HepG2 (cell line): ENCODE data around the gene CTDSP2. TPM values are rescaled to one million over a fixed set of nuclear protein-coding genes. Genes with fewer than 3 reads are reported as not detected.

ENCODE experiments used
- ATF1 ChIP-seq: IDR thresholded peaks from 2 replicates; pipeline ENCODE4 v1.6.1; 2016; ENCODE audit warnings: mild to moderate bottlenecking, control low read depth
- E2F5 ChIP-seq: sonication (generic); formaldehyde crosslinking; conservative IDR thresholded peaks from 2 replicates; pipeline ENCODE4 v1.4.0; 2020; ENCODE audit warnings: missing genetic modification reagents
- FOXC1 ChIP-seq: sonication (generic); formaldehyde crosslinking; IDR thresholded peaks from 2 replicates; pipeline ENCODE4 v1.8.0; 2022; ENCODE audit warnings: mild to moderate bottlenecking, missing genetic modification reagents, borderline replicate concordance
- HINFP ChIP-seq: sonication (generic); formaldehyde crosslinking; IDR thresholded peaks from 2 replicates; pipeline ENCODE4 v1.4.0; 2020; ENCODE audit warnings: low read depth, mild to moderate bottlenecking, missing genetic modification reagents
- SOX5 ChIP-seq: IDR thresholded peaks from 2 replicates; pipeline ENCODE4 v1.6.1; 2016; ENCODE audit warnings: borderline replicate concordance
- ZFP91 ChIP-seq: sonication (generic); formaldehyde crosslinking; IDR thresholded peaks from 2 replicates; pipeline ENCODE4 v1.9.0; 2022; ENCODE audit warnings: missing genetic modification reagents, mild to moderate bottlenecking, borderline replicate concordance
- ZNF674 ChIP-seq: sonication (generic); formaldehyde crosslinking; IDR thresholded peaks from 2 replicates; pipeline ENCODE4 v1.5.0; 2020; ENCODE audit warnings: low read depth, mild to moderate bottlenecking, missing genetic modification reagents
- polyA plus RNA-seq, 8 experiments: library from polyadenylated mRNA; depleted of rRNA in 3 of 8; stranded (reverse) in 7 of 8; unstranded in 1 of 8; fragments of >200 nt; fragmentation: Illumina TruSeq in 4 of 8; extraction: Trizol in 4 of 8; gene quantifications; 2 replicates each; pipeline versions ENCODE4 v1.2.1 to v1.2.3, GENCODE V29; 2011 to 2016; ENCODE audit warnings: low read depth in 4 of 8, missing spikeins in 1 of 8, mixed read lengths in 1 of 8; ENCODE audit not compliant: insufficient read depth in 1 of 8
- total RNA-seq, 5 experiments: library from RNA; depleted of rRNA; stranded (reverse); fragments of >200 nt; fragmentation: Illumina TruSeq; extraction: Trizol; gene quantifications; 2 replicates each; pipeline ENCODE4 v1.2.3, GENCODE V29; 2016; ENCODE audit warnings: low read depth in 1 of 5
- TF ChIP-seq, protein P1 (sequence below), 2 experiments: sonication (generic) in 1 of 2; formaldehyde crosslinking in 1 of 2; IDR thresholded peaks; 2 replicates each; pipeline versions ENCODE4 v1.6.1 to v1.9.0; 2014 to 2022; ENCODE audit warnings: antibody characterized with exemption in 1 of 2, borderline replicate concordance in 1 of 2, inconsistent platforms in 1 of 2, low read depth in 1 of 2, missing genetic modification reagents in 1 of 2

CTDSP2 gene
- total and polyA plus RNA-seq, 2 of the 13 experiments (the other 11 are each of a cell fraction or from before 2014, with no cell fraction given), result 38.1 to 82.5 TPM

- TF ChIP-seq, protein P1, sequence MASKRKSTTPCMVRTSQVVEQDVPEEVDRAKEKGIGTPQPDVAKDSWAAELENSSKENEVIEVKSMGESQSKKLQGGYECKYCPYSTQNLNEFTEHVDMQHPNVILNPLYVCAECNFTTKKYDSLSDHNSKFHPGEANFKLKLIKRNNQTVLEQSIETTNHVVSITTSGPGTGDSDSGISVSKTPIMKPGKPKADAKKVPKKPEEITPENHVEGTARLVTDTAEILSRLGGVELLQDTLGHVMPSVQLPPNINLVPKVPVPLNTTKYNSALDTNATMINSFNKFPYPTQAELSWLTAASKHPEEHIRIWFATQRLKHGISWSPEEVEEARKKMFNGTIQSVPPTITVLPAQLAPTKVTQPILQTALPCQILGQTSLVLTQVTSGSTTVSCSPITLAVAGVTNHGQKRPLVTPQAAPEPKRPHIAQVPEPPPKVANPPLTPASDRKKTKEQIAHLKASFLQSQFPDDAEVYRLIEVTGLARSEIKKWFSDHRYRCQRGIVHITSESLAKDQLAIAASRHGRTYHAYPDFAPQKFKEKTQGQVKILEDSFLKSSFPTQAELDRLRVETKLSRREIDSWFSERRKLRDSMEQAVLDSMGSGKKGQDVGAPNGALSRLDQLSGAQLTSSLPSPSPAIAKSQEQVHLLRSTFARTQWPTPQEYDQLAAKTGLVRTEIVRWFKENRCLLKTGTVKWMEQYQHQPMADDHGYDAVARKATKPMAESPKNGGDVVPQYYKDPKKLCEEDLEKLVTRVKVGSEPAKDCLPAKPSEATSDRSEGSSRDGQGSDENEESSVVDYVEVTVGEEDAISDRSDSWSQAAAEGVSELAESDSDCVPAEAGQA (IDR thresholded peaks at IDR 0.05; ENCODE audit: low read depth), result peak; percentile 91
- TF ChIP-seq, protein P1 (CRISPR knock-in tag; IDR thresholded peaks at IDR 0.05; ENCODE audit: borderline replicate concordance), result no peak
- TF ChIP-seq ZNF674 (CRISPR knock-in tag) (no peak), SOX5 (peak; percentile 54; the same call in 1 of the 2 replicates), HINFP (CRISPR knock-in tag) (peak; percentile 72; the same call in 1 of the 2 replicates), E2F5 (0 out of 2 replicates have a peak, but pooled peaks have one; percentile 40), FOXC1 (CRISPR knock-in tag) (peak; percentile 83), ZFP91 (peak; percentile 100), ATF1 (CRISPR knock-in tag) (peak; percentile 99)
Measured at GRCh38 chr12:57771873-57772428, 74.6 kb downstream of the CTDSP2 start, which contains the start of gene METTL1 (continued).
